Measurements from ENCODE around the gene LRRFIP1.
A peak's percentile ranks its signal among the peaks of the same experiment; 100 is the strongest.
"Not testable (repeated sequence)": the region's sequence is repeated elsewhere in the genome, so short reads cannot be mapped to it uniquely, and the experiment has no call there.

The LRRFIP1 gene

GRCh38 chr2:237745250-237745613 lies 117.8 kb downstream of the LRRFIP1 start:
- Mint-ChIP-seq H3K4me1 (peaks cover 50% of the 10 kb centered on the region), H3K4me3 (no peak overlapping the region), H3K27ac (peak overlapping the region; percentile 55), H3K9me3 (peaks cover 2% of the 10 kb centered on the region), H3K27me3 (no peaks in the 10 kb centered on the region), H3K36me3 (peaks cover 52% of the 10 kb centered on the region)
- no peak for ATAC-seq

GRCh38 chr2:237746302-237747080 lies 119.1 kb downstream of the LRRFIP1 start:
- ATAC-seq = no peak
- no peak overlapping the region for H3K27ac Mint-ChIP-seq

GRCh38 chr2:237747189-237747588 lies 119.8 kb downstream of the LRRFIP1 start:
- Mint-ChIP-seq H3K36me3 (peaks cover 54% of the 10 kb centered on the region), H3K4me1 (peaks cover 47% of the 10 kb centered on the region), H3K27ac (no peak overlapping the region), H3K9me3 (peaks cover 2% of the 10 kb centered on the region), H3K27me3 (no peaks in the 10 kb centered on the region), H3K4me3 (no peak overlapping the region)
- ATAC-seq = no peak

More at GRCh38 chr2:237746302-237747080, 119.1 kb downstream of the LRRFIP1 start:
- H3K27me3 Mint-ChIP-seq = no peaks in the 10 kb centered on the region
- peaks cover 2% of the 10 kb centered on the region for H3K9me3 Mint-ChIP-seq
- H3K4me1 Mint-ChIP-seq = peaks cover 45% of the 10 kb centered on the region
- no peak overlapping the region for H3K4me3 Mint-ChIP-seq
- peaks cover 51% of the 10 kb centered on the region for H3K36me3 Mint-ChIP-seq

GRCh38 chr2:237749002-237749401 lies 121.6 kb downstream of the LRRFIP1 start:
- no peaks in the 10 kb centered on the region for H3K27me3 Mint-ChIP-seq
- peaks cover 42% of the 10 kb centered on the region for H3K4me1 Mint-ChIP-seq
- H3K9me3 Mint-ChIP-seq = peaks cover 2% of the 10 kb centered on the region
- H3K27ac Mint-ChIP-seq = peak overlapping the region; percentile 10
- no peak overlapping the region for H3K4me3 Mint-ChIP-seq
- H3K36me3 Mint-ChIP-seq = peaks cover 66% of the 10 kb centered on the region
- ATAC-seq = no peak

GRCh38 chr2:237749961-237750360 lies 122.6 kb downstream of the LRRFIP1 start:
- ATAC-seq = no peak
- Mint-ChIP-seq H3K4me3 (no peak overlapping the region), H3K9me3 (peaks cover 2% of the 10 kb centered on the region), H3K4me1 (peaks cover 38% of the 10 kb centered on the region), H3K27me3 (no peaks in the 10 kb centered on the region), H3K27ac (peak overlapping the region; percentile 60), H3K36me3 (peaks cover 71% of the 10 kb centered on the region)

- not testable (repeated sequence) for H3K4me3 Mint-ChIP-seq, H3K27me3 Mint-ChIP-seq, H3K27ac Mint-ChIP-seq, ATAC-seq, H3K9me3 Mint-ChIP-seq
- Mint-ChIP-seq H3K4me1 (peaks cover 35% of the 10 kb centered on the region), H3K36me3 (peaks cover 69% of the 10 kb centered on the region)
These were observed 123.1 kb downstream of the LRRFIP1 start for GRCh38 chr2:237750441-237750840.

- H3K9me3 Mint-ChIP-seq = peaks cover 2% of the 10 kb centered on the region
- H3K36me3 Mint-ChIP-seq = peaks cover 72% of the 10 kb centered on the region
- ATAC-seq = peak; percentile 100
- H3K4me1 Mint-ChIP-seq = peaks cover 35% of the 10 kb centered on the region
- no peak overlapping the region for H3K4me3 Mint-ChIP-seq
- peak overlapping the region; percentile 81 for H3K27ac Mint-ChIP-seq
- no peaks in the 10 kb centered on the region for H3K27me3 Mint-ChIP-seq
These were observed 125.4 kb downstream of the LRRFIP1 start for GRCh38 chr2:237752761-237753165.

- ATAC-seq = no peak
- H3K9me3 Mint-ChIP-seq = no peaks in the 10 kb centered on the region
- no peaks in the 10 kb centered on the region for H3K27me3 Mint-ChIP-seq
- no peak overlapping the region for H3K4me3 Mint-ChIP-seq
- H3K36me3 Mint-ChIP-seq = peaks cover 60% of the 10 kb centered on the region
- peaks cover 30% of the 10 kb centered on the region for H3K4me1 Mint-ChIP-seq
- H3K27ac Mint-ChIP-seq = no peak overlapping the region
These were observed 126.8 kb downstream of the LRRFIP1 start for GRCh38 chr2:237754182-237754581.

GRCh38 chr2:237754626-237755248 lies 127.3 kb downstream of the LRRFIP1 start:
- Mint-ChIP-seq H3K27me3 (no peaks in the 10 kb centered on the region), H3K36me3 (peaks cover 58% of the 10 kb centered on the region), H3K27ac (no peak overlapping the region), H3K4me3 (no peak overlapping the region), H3K9me3 (no peaks in the 10 kb centered on the region), H3K4me1 (peaks cover 24% of the 10 kb centered on the region)
- no peak for ATAC-seq

- Mint-ChIP-seq H3K9me3 (no peaks in the 10 kb centered on the region), H3K27ac (no peak overlapping the region), H3K27me3 (no peaks in the 10 kb centered on the region), H3K4me3 (no peak overlapping the region), H3K4me1 (peaks cover 10% of the 10 kb centered on the region), H3K36me3 (peaks cover 63% of the 10 kb centered on the region)
- no peak for ATAC-seq
These were observed 130.2 kb downstream of the LRRFIP1 start for GRCh38 chr2:237757616-237758015.

- Mint-ChIP-seq H3K9me3 (no peaks in the 10 kb centered on the region), H3K27me3 (no peaks in the 10 kb centered on the region), H3K4me1 (peaks cover 4% of the 10 kb centered on the region), H3K4me3 (no peak overlapping the region), H3K27ac (no peak overlapping the region), H3K36me3 (peaks cover 63% of the 10 kb centered on the region)
- ATAC-seq = no peak
These were observed 130.8 kb downstream of the LRRFIP1 start for GRCh38 chr2:237758185-237758584.

GRCh38 chr2:237759176-237759575 lies 131.8 kb downstream of the LRRFIP1 start:
- Mint-ChIP-seq H3K27ac (no peak overlapping the region), H3K4me3 (no peak overlapping the region), H3K36me3 (peaks cover 62% of the 10 kb centered on the region), H3K9me3 (no peaks in the 10 kb centered on the region), H3K4me1 (no peaks in the 10 kb centered on the region), H3K27me3 (no peaks in the 10 kb centered on the region)
- no peak for ATAC-seq

GRCh38 chr2:237760506-237761502 lies 133.4 kb downstream of the LRRFIP1 start:
- Mint-ChIP-seq H3K36me3 (peaks cover 58% of the 10 kb centered on the region), H3K27me3 (no peaks in the 10 kb centered on the region), H3K4me3 (no peak overlapping the region), H3K4me1 (no peaks in the 10 kb centered on the region), H3K27ac (no peak overlapping the region), H3K9me3 (no peaks in the 10 kb centered on the region)
- ATAC-seq = no peak

GRCh38 chr2:237762291-237763182 lies 135.2 kb downstream of the LRRFIP1 start:
- H3K27ac Mint-ChIP-seq, H3K27me3 Mint-ChIP-seq, ATAC-seq, H3K4me3 Mint-ChIP-seq, H3K9me3 Mint-ChIP-seq, H3K4me1 Mint-ChIP-seq: not testable (repeated sequence)
- H3K36me3 Mint-ChIP-seq = peaks cover 54% of the 10 kb centered on the region
